WTC11 (cell line): ENCODE data around the gene MGRN1. TPM values are rescaled to one million over a fixed set of nuclear protein-coding genes. Genes with fewer than 3 reads are reported as not detected.

Experiments used
- ATAC-seq: fragments of 200-7000 bp; cut with Tn5 transposase; 2 replicates; pipeline ENCODE4 v1.10.0; 2021; ENCODE audit warnings: mild to moderate bottlenecking, moderate library complexity
- CTCF ChIA-PET: fragments of 300-600 bp; sonication (Branson Sonifier 250); formaldehyde crosslinking; loops from one replicate; lab custom pipeline; 2021; ENCODE audit warnings: antibody characterized with exemption; lab: Charles Lee
- POLR2A ChIA-PET: fragments of 350-600 bp; sonication (Branson Sonifier 250); formaldehyde crosslinking; loops from one replicate; lab custom pipeline; 2021; ENCODE audit warnings: antibody characterized with exemption; lab: Charles Lee
- DNase-seq: peaks from one replicate; pipeline ENCODE4 v3.0.0; 2021; ENCODE audit warnings: low spot score
- H3K27ac Mint-ChIP-seq: 2 replicates; pipeline ENCODE4 v1.8.0; 2021; ENCODE audit warnings: mixed read lengths
- H3K27me3 Mint-ChIP-seq: 2 replicates; pipeline ENCODE4 v1.8.0; 2021; ENCODE audit warnings: low read depth, mild to moderate bottlenecking, moderate library complexity, mixed read lengths
- H3K36me3 Mint-ChIP-seq: 2 replicates; pipeline ENCODE4 v1.8.0; 2021; ENCODE audit warnings: mixed read lengths
- H3K4me1 Mint-ChIP-seq: 2 replicates; pipeline ENCODE4 v1.8.0; 2022; ENCODE audit warnings: mixed read lengths
- H3K4me3 Mint-ChIP-seq: 2 replicates; pipeline ENCODE4 v1.8.0; 2021; ENCODE audit warnings: mild to moderate bottlenecking, moderate library complexity, mixed read lengths
- H3K9me3 Mint-ChIP-seq: 2 replicates; pipeline ENCODE4 v1.8.0; 2021; ENCODE audit warnings: mixed read lengths
- AFF4 ChIP-seq: sonication (generic); formaldehyde crosslinking; IDR thresholded peaks from 2 replicates; pipeline ENCODE4 v1.8.1; 2023; ENCODE audit warnings: mild to moderate bottlenecking, missing genetic modification reagents, borderline replicate concordance
- E2F5 ChIP-seq: sonication (generic); formaldehyde crosslinking; IDR thresholded peaks from 2 replicates; pipeline ENCODE4 v1.8.1; 2022; ENCODE audit warnings: mild to moderate bottlenecking, moderate library complexity, missing genetic modification reagents
- ELF4 ChIP-seq: sonication (generic); formaldehyde crosslinking; IDR thresholded peaks from 2 replicates; pipeline ENCODE4 v1.8.1; 2022; ENCODE audit warnings: low read depth, mild to moderate bottlenecking, moderate library complexity, missing genetic modification reagents
- ESRRA ChIP-seq: sonication (generic); formaldehyde crosslinking; IDR thresholded peaks from 2 replicates; pipeline ENCODE4 v1.8.1; 2022; ENCODE audit warnings: mild to moderate bottlenecking, missing genetic modification reagents, borderline replicate concordance
- GRHL2 ChIP-seq: fragments of 250-450 bp; sonication (Bioruptor Pico); IDR thresholded peaks from 2 replicates; pipeline ENCODE4 v1.8.0; 2022; ENCODE audit warnings: mild to moderate bottlenecking, moderate library complexity; ENCODE audit not compliant: insufficient replicate concordance, severe bottlenecking
- NR1H2 ChIP-seq: sonication (generic); formaldehyde crosslinking; IDR thresholded peaks from 2 replicates; pipeline ENCODE4 v1.9.0; 2021; ENCODE audit warnings: mild to moderate bottlenecking, moderate library complexity, missing genetic modification reagents
- TCF7 ChIP-seq: sonication (generic); formaldehyde crosslinking; IDR thresholded peaks from 2 replicates; pipeline ENCODE4 v1.8.0; 2022; ENCODE audit warnings: mild to moderate bottlenecking, low read depth, missing genetic modification reagents, moderate library complexity
- TEAD1 ChIP-seq: sonication (generic); formaldehyde crosslinking; IDR thresholded peaks from 2 replicates; pipeline ENCODE4 v1.8.0; 2022; ENCODE audit warnings: mild to moderate bottlenecking, missing genetic modification reagents
- TP53 ChIP-seq: sonication (generic); formaldehyde crosslinking; IDR thresholded peaks from 2 replicates; pipeline ENCODE4 v1.8.1; 2023; ENCODE audit warnings: mild to moderate bottlenecking, missing genetic modification reagents
- ZNF281 ChIP-seq: sonication (generic); formaldehyde crosslinking; IDR thresholded peaks from 2 replicates; pipeline ENCODE4 v1.8.0; 2023; ENCODE audit warnings: mild to moderate bottlenecking, missing genetic modification reagents
- ZNF317 ChIP-seq: sonication (generic); formaldehyde crosslinking; IDR thresholded peaks from 2 replicates; pipeline ENCODE4 v1.8.1; 2023; ENCODE audit warnings: low read depth, mild to moderate bottlenecking, moderate library complexity, missing genetic modification reagents, borderline replicate concordance
- ZNF423 ChIP-seq: fragments of 250-450 bp; sonication (Bioruptor Pico); IDR thresholded peaks from 2 replicates; pipeline ENCODE4 v2.1.2; 2022; ENCODE audit warnings: mild to moderate bottlenecking, moderate library complexity
- ZNF671 ChIP-seq: fragments of 250-450 bp; sonication (Bioruptor Pico); IDR thresholded peaks from 2 replicates; pipeline ENCODE4 v1.8.0; 2021; ENCODE audit warnings: mild to moderate bottlenecking
- ZSCAN18 ChIP-seq: fragments of 250-450 bp; sonication (Bioruptor Pico); IDR thresholded peaks from 2 replicates; pipeline ENCODE4 v2.1.2; 2022; ENCODE audit warnings: mild to moderate bottlenecking, moderate library complexity
- total RNA-seq: library from RNA; stranded (reverse); gene quantifications from 3 replicates; pipeline ENCODE4 v1.2.3, GENCODE V29; 2021
- TF ChIP-seq, protein P1 (sequence below): sonication (generic); formaldehyde crosslinking; IDR thresholded peaks from 2 replicates; pipeline ENCODE4 v1.8.1; 2022; ENCODE audit warnings: low read depth, mild to moderate bottlenecking, moderate library complexity, missing genetic modification reagents, borderline replicate concordance
- TF ChIP-seq, protein P2 (sequence below): fragments of 250-450 bp; sonication (Bioruptor Pico); IDR thresholded peaks from 2 replicates; pipeline ENCODE4 v1.9.0; 2021; ENCODE audit warnings: mild to moderate bottlenecking

MGRN1 gene
- total RNA-seq, 1 experiment from 2014 or later: 88.8 TPM

DNA sequence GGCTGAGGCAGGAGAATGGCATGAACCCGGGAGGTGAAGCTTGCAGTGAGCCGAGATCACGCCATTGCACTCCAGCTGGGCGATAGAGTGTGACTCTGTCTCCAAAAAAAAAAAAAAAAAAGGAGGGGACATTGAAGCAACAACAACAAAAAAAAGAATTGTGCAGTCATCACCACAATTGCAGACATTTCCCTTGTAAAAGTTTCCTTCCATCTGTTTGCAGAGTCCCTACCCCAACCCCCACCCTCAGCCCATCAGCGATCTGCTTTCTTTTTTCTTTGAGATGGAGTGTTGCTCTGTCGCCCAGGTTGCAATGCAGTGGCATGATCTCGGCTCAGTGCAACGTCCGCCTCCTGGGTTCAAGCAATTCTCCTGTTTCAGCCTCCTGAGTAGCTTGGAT is 3.7 kb downstream of the MGRN1 start (continued):
- no peak for TF ChIP-seq ESRRA (CRISPR knock-in tag)

DNA sequence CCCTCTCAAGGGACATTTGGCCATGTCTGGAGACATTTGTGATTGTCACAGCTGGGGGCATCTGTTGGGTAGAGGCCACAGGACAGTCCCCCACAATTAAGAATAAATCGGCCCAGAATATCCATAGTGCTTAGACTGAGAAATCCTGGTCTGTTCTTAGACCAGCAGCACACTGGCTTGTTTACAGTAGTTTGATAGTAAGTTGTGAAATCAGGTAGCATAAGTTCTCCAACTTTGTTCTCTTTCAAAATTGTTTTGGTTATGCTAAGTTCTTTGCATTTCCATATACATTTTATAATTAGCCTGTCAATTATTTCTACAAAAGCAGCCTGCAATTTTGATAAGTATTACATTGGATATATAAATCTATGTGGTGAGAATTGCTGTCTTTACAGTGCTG is 6.8 kb downstream of the MGRN1 start:
- H3K4me1 Mint-ChIP-seq: peaks cover 7% of the 10 kb centered on the region
- ATAC-seq (no peak), DNase-seq (no peak)
- H3K9me3 Mint-ChIP-seq: 0 out of 2 replicates have a peak, but pooled peaks cover 6% of the 10 kb centered on the region
- H3K27me3 Mint-ChIP-seq: no peaks in the 10 kb centered on the region
- TF ChIP-seq TCF7 (CRISPR knock-in tag): no peak
- TF ChIP-seq NR1H2 (CRISPR knock-in tag): no peak
- TF ChIP-seq TEAD1 (CRISPR knock-in tag): no peak
- no peak for TF ChIP-seq GRHL2 (CRISPR knock-in tag)
- no peak for TF ChIP-seq TP53
- no peak for TF ChIP-seq ZNF317
- TF ChIP-seq ZNF423: no peak
- no peak for TF ChIP-seq AFF4 (CRISPR knock-in tag)
- no peak overlapping the region for H3K27ac Mint-ChIP-seq
- ChIA-PET POLR2A (no interaction called here), CTCF (interaction anchor here (1.4 kb wide), 1 partner anchor 19 kb away, joined by 9 read pairs; no protein-coding TSS in a partner anchor)
- H3K36me3 Mint-ChIP-seq: peaks cover 18% of the 10 kb centered on the region
- no peak overlapping the region for H3K4me3 Mint-ChIP-seq

- CTCF ChIA-PET: interaction anchor here (0.9 to 3.5 kb wide), 5 partner anchors 10 to 49 kb away, joined by 3 to 26 read pairs (median 7); partner anchors contain the start of gene MGRN1
- H3K27ac Mint-ChIP-seq: peak overlapping the region; percentile 74
Measured at GRCh38 chr16:4633910-4634635, 9.4 kb downstream of the MGRN1 start.

More at GRCh38 chr16:4633910-4634635, 9.4 kb downstream of the MGRN1 start:
- TF ChIP-seq TCF7 (CRISPR knock-in tag) (no peak), ELF4 (CRISPR knock-in tag) (no peak), ZNF671 (no peak), ZNF281 (CRISPR knock-in tag) (no peak), ZSCAN18 (CRISPR knock-in tag) (no peak), E2F5 (no peak)
- TF ChIP-seq, protein P1, sequence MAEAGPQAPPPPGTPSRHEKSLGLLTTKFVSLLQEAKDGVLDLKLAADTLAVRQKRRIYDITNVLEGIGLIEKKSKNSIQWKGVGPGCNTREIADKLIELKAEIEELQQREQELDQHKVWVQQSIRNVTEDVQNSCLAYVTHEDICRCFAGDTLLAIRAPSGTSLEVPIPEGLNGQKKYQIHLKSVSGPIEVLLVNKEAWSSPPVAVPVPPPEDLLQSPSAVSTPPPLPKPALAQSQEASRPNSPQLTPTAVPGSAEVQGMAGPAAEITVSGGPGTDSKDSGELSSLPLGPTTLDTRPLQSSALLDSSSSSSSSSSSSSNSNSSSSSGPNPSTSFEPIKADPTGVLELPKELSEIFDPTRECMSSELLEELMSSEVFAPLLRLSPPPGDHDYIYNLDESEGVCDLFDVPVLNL (CRISPR knock-in tag): no peak
- TF ChIP-seq, protein P2, sequence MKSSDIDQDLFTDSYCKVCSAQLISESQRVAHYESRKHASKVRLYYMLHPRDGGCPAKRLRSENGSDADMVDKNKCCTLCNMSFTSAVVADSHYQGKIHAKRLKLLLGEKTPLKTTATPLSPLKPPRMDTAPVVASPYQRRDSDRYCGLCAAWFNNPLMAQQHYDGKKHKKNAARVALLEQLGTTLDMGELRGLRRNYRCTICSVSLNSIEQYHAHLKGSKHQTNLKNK (CRISPR knock-in tag): no peak
- POLR2A ChIA-PET: interaction anchor here (1.1 kb wide), 1 partner anchor 9 kb away, joined by 3 read pairs; no protein-coding TSS in a partner anchor
- DNase-seq (no peak), ATAC-seq (no peak)
- H3K27me3 Mint-ChIP-seq: no peaks in the 10 kb centered on the region
- H3K4me3 Mint-ChIP-seq: no peak overlapping the region
- H3K4me1 Mint-ChIP-seq: 0 out of 2 replicates have a peak, but pooled peaks cover 4% of the 10 kb centered on the region
- H3K36me3 Mint-ChIP-seq: peaks cover 8% of the 10 kb centered on the region; the same call in 1 of the 2 replicates
- H3K9me3 Mint-ChIP-seq: no peaks in the 10 kb centered on the region
